ENCODE results near the gene TMPRSS11D. TPM values are rescaled to one million over a fixed set of nuclear protein-coding genes. Genes with fewer than 3 reads are reported as not detected.

Gene TMPRSS11D, protein sequence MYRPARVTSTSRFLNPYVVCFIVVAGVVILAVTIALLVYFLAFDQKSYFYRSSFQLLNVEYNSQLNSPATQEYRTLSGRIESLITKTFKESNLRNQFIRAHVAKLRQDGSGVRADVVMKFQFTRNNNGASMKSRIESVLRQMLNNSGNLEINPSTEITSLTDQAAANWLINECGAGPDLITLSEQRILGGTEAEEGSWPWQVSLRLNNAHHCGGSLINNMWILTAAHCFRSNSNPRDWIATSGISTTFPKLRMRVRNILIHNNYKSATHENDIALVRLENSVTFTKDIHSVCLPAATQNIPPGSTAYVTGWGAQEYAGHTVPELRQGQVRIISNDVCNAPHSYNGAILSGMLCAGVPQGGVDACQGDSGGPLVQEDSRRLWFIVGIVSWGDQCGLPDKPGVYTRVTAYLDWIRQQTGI
- total RNA-seq (2022; extraction: Qiagen RNA extraction; ENCODE audit: low read depth), result not detected in 5 replicates

DNA sequence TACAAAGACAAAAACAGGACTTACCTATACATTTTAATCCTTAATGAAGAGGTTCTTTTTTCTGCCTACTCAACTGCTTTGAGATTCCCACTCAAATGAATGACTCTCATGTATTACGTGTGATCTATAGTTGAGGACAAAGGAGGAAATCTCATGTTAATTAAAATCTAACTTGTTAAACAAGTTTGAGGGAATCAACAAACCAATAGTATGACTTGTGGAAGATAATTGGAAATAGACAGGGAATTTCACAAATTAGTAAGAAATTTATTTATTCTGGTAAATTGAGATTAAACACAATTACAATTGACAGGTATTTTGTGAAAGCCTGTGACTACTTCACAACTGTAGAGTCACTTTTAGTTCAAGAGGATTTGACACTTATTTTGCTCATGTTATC is at the start of gene TMPRSS11D:
Gene TMPRSS11D (minus strand): TSS at position 101 of the 400 bp plus-strand sequence. CDS start 69 bp downstream, at position 32.

Other genes starting within 250 kb of the TMPRSS11D start
- gene UBA6, start 182.8 kb downstream of the TMPRSS11D start, total RNA-seq (2022; extraction: Qiagen RNA extraction; ENCODE audit: low read depth), result 14.2 to 18.4 TPM (median 15.9 TPM) in 5 replicates
- not detected in 5 replicates for gene GNRHR, start 129.6 kb downstream of the TMPRSS11D start, total RNA-seq (2022; extraction: Qiagen RNA extraction; ENCODE audit: low read depth)
- not detected in 5 replicates for gene TMPRSS11A, start 79.5 kb upstream of the TMPRSS11D start, total RNA-seq (2022; extraction: Qiagen RNA extraction; ENCODE audit: low read depth)
- gene TMPRSS11F, start 245.9 kb upstream of the TMPRSS11D start, total RNA-seq (2022; extraction: Qiagen RNA extraction; ENCODE audit: low read depth), result not detected in 5 replicates

Data from A549 treated with GW870086 at 1 μM for 4 hours (cell line).